ENCODE data around the gene ASPA. TPM values are rescaled to one million over a fixed set of nuclear protein-coding genes. Genes with fewer than 3 reads are reported as not detected.

Gene ASPA
- total and polyA plus RNA-seq, 2 of the 13 experiments (the other 11 are each of a cell fraction or from before 2014, with no cell fraction given) = not detected

DNA sequence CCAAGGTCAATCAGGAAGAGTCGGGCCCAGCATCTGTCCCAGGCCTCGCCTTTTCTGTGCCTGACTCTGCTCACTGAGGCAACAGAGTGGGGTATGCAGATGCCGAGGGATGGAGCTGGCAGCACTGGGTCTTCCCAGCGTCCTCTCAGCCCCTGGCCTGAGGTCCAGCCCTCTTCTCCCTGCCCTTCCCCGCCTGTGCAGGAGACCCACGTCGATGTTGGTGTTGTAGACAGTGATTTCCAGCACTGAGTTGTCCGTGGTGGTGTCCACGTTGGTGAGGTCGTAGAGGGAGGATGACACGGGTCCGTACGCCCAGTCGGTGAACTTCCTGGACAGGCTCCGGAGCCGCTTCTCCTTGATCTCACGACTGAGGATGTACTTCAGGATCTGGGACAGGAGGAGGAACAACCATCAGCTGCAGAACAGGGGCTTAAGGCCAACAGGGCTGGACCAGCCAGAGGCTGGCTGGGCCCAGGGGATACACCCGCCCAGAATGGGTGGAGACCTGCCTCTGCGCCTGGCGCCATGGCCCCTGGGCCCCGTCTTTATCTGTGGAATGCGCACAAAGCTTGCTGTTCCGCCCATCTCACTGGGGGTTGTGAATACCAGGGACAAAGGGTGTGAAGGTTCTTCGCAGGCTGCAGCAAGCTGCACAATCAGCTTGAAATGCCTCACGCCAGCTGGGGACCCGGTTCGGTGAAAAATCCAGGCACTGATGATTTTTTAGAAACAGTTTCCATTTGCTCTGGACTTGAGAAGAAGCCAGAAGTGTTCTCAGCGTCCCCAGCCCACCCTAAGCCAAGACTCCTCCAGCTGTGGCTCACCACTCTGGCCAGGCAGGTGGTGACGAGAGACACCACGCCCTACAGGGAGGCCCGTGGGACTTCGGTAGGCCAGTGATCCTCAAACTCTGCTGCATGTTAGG lies 54.3 kb downstream of the ASPA start (continued):
- peak; percentile 69; the same call in 1 of the 2 replicates for TF ChIP-seq BRF2 (CRISPR knock-in tag; IDR thresholded peaks at IDR 0.05)
- no peak for TF ChIP-seq XBP1 (CRISPR knock-in tag; IDR thresholded peaks at IDR 0.05)
- no peak for TF ChIP-seq LCORL (IDR thresholded peaks at IDR 0.05)
- TF ChIP-seq LCORL (CRISPR knock-in tag; IDR thresholded peaks at IDR 0.05) = peak; percentile 83
- 0 out of 2 replicates have a peak, but pooled peaks have one; percentile 19 for TF ChIP-seq SP4 (CRISPR knock-in tag; IDR thresholded peaks at IDR 0.05)
- no peak for TF ChIP-seq AGO1 (IDR thresholded peaks at IDR 0.05; ENCODE audit: low read depth, low read length, poor library complexity, severe bottlenecking)
- TF ChIP-seq, protein P1, sequence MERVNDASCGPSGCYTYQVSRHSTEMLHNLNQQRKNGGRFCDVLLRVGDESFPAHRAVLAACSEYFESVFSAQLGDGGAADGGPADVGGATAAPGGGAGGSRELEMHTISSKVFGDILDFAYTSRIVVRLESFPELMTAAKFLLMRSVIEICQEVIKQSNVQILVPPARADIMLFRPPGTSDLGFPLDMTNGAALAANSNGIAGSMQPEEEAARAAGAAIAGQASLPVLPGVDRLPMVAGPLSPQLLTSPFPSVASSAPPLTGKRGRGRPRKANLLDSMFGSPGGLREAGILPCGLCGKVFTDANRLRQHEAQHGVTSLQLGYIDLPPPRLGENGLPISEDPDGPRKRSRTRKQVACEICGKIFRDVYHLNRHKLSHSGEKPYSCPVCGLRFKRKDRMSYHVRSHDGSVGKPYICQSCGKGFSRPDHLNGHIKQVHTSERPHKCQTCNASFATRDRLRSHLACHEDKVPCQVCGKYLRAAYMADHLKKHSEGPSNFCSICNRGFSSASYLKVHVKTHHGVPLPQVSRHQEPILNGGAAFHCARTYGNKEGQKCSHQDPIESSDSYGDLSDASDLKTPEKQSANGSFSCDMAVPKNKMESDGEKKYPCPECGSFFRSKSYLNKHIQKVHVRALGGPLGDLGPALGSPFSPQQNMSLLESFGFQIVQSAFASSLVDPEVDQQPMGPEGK (CRISPR knock-in tag; IDR thresholded peaks at IDR 0.05) = peak; percentile 84; the same call in 1 of the 2 replicates
- TF ChIP-seq ZNF20 (CRISPR knock-in tag; IDR thresholded peaks at IDR 0.05) = no peak
- TF ChIP-seq ZNF484 (CRISPR knock-in tag; IDR thresholded peaks at IDR 0.05; ENCODE audit: borderline replicate concordance, low read depth) = no peak
- peak; percentile 27; the same call in 1 of the 2 replicates for TF ChIP-seq SPEN (CRISPR knock-in tag; IDR thresholded peaks at IDR 0.05; ENCODE audit: low read depth)
- peak; percentile 17; the same call in 1 of the 2 replicates for TF ChIP-seq SALL2 (CRISPR knock-in tag; IDR thresholded peaks at IDR 0.05)
- no peak for TF ChIP-seq ZNF460 (CRISPR knock-in tag; IDR thresholded peaks at IDR 0.05; ENCODE audit: borderline replicate concordance)
- TF ChIP-seq ZNF652 (CRISPR knock-in tag; IDR thresholded peaks at IDR 0.05; ENCODE audit: borderline replicate concordance, low read depth) = no peak
- TF ChIP-seq ZNF709 (CRISPR knock-in tag; IDR thresholded peaks at IDR 0.05) = peak; percentile 17; the same call in 1 of the 2 replicates
- no peak for TF ChIP-seq SKI (IDR thresholded peaks at IDR 0.05; ENCODE audit: partially characterized antibody)
- no peak for TF ChIP-seq KDM1A (CRISPR knock-in tag; IDR thresholded peaks at IDR 0.05)
- TF ChIP-seq ZNF644 (CRISPR knock-in tag; IDR thresholded peaks at IDR 0.05; ENCODE audit: low read depth) = peak; percentile 52; the same call in 1 of the 2 replicates
- TF ChIP-seq SOX5 (CRISPR knock-in tag; IDR thresholded peaks at IDR 0.05; ENCODE audit: borderline replicate concordance) = peak; percentile 65
- peak; percentile 60 for TF ChIP-seq BCL6 (CRISPR knock-in tag; IDR thresholded peaks at IDR 0.05)
- TF ChIP-seq REPIN1 (CRISPR knock-in tag; IDR thresholded peaks at IDR 0.05; ENCODE audit: borderline replicate concordance, low read depth) = peak; percentile 48; the same call in 1 of the 2 replicates
- no peak for TF ChIP-seq ZNF597 (CRISPR knock-in tag; IDR thresholded peaks at IDR 0.05)
- TF ChIP-seq CTCF (CRISPR knock-in tag; IDR thresholded peaks at IDR 0.05) = no peak
- TF ChIP-seq YEATS4 (CRISPR knock-in tag; IDR thresholded peaks at IDR 0.05; ENCODE audit: borderline replicate concordance) = peak; percentile 44; the same call in 1 of the 2 replicates
- TF ChIP-seq BORCS8-MEF2B (CRISPR knock-in tag; IDR thresholded peaks at IDR 0.05) = peak; percentile 62
- no peak for TF ChIP-seq NR3C1 (CRISPR knock-in tag; IDR thresholded peaks at IDR 0.05)
